ENCODE results near the gene CRYGA.

DNA sequence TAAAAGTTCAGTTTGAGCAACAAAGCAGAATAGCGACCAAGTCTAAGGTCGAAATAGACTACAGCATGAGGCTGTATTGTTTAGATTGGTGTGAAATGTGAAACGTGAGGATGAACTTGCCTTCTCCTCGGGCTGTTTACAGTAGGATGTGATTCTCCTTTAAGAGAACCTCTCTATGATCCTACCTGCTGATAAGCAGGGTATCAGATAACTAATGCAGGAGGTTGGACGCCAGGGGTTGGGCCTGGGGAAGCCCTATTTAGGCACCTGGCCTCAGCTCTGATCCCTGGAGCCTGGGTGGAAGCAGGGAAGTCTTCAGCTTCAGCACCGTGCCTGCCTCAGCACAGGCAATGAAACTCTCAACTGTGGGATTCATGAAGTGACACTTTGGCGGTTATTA is 50.4 kb downstream of the CRYGA start:
- TF ChIP-seq MYC (IDR thresholded peaks at IDR 0.05; ENCODE audit: low read depth, low read length) (no peak), POLR2A (IDR thresholded peaks at IDR 0.05; ENCODE audit: low read depth, low read length) (no peak), FOS (IDR thresholded peaks at IDR 0.05; ENCODE audit: borderline replicate concordance, insufficient read depth, low read length) (no peak), EZH2 (IDR thresholded peaks at IDR 0.05; ENCODE audit: borderline replicate concordance, low read depth, low read length, severe bottlenecking) (no peak), POLR2AphosphoS5 (IDR thresholded peaks at IDR 0.05; ENCODE audit: insufficient read depth, low read depth, low read length) (no peak), JUN (IDR thresholded peaks at IDR 0.05; ENCODE audit: borderline replicate concordance, insufficient read depth, insufficient read length, low read depth) (no peak), GATA2 (IDR thresholded peaks at IDR 0.05; ENCODE audit: insufficient read depth, insufficient read length, low read depth, low read length) (no peak)
- TF ChIP-seq, protein P1, sequence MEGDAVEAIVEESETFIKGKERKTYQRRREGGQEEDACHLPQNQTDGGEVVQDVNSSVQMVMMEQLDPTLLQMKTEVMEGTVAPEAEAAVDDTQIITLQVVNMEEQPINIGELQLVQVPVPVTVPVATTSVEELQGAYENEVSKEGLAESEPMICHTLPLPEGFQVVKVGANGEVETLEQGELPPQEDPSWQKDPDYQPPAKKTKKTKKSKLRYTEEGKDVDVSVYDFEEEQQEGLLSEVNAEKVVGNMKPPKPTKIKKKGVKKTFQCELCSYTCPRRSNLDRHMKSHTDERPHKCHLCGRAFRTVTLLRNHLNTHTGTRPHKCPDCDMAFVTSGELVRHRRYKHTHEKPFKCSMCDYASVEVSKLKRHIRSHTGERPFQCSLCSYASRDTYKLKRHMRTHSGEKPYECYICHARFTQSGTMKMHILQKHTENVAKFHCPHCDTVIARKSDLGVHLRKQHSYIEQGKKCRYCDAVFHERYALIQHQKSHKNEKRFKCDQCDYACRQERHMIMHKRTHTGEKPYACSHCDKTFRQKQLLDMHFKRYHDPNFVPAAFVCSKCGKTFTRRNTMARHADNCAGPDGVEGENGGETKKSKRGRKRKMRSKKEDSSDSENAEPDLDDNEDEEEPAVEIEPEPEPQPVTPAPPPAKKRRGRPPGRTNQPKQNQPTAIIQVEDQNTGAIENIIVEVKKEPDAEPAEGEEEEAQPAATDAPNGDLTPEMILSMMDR (IDR thresholded peaks at IDR 0.05; ENCODE audit: extremely low read depth in 1 of 2, insufficient read depth in 1 of 2, low read depth in 1 of 2, low read length in 2 of 2): no peak
- TF ChIP-seq, protein P2, sequence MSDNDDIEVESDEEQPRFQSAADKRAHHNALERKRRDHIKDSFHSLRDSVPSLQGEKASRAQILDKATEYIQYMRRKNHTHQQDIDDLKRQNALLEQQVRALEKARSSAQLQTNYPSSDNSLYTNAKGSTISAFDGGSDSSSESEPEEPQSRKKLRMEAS (IDR thresholded peaks at IDR 0.05; ENCODE audit: insufficient read depth, insufficient read length): no peak

Measured in endothelial cell of umbilical vein (primary cell).